Measurements from ENCODE around the gene SPTBN2. TPM values are rescaled to one million over a fixed set of nuclear protein-coding genes. Genes with fewer than 3 reads are reported as not detected.

The SPTBN2 gene
- total and polyA plus RNA-seq, 2 donors (not counting 3 experiments of a cell fraction or from before 2014, with no cell fraction given) = 3.8 to 19.8 TPM

- no peak overlapping the region for H3K4me2 ChIP-seq (ENCODE audit: insufficient read depth, low read length)
- ChIA-PET CTCF (interaction anchor here (1.0 to 1.4 kb wide), 3 partner anchors 10 to 376 kb away, joined by 3 to 4 read pairs (median 3); no protein-coding TSS in a partner anchor), POLR2A (no interaction called here)
- no peak overlapping the region for H3K27ac ChIP-seq (ENCODE audit: insufficient read depth, low read depth, low read length)
- H3K9ac ChIP-seq (replicated peaks; ENCODE audit: extremely low read depth, insufficient read depth, low read length) = no peak overlapping the region
- dilution Hi-C loops (cut with MboI; ENCODE audit: extremely low pct_ligation_motif_present, low sequenced_read_pairs) (no loop called here), intact Hi-C loops (cut with micrococcal nuclease) (no loop called here)
- FAIRE-seq (no peak), DNase-seq (ENCODE audit: low read depth, low spot score) (no peak)
- BruUV-seq (replicated peaks) = no TSS peak
- peaks cover 0 to 2% of the 10 kb centered on the region in 2 experiments for H3K36me3 ChIP-seq (ENCODE audit: control insufficient read depth in 2 of 2, extremely low read depth in 1 of 2, insufficient read depth in 2 of 2, low read length in 2 of 2)
- H3K4me3 ChIP-seq (replicated peaks in 1 of 3; ENCODE audit: insufficient read depth in 1 of 3, low read depth in 1 of 3, low read length in 3 of 3) = no peak overlapping the region
- H3K79me2 ChIP-seq (ENCODE audit: control insufficient read depth, insufficient read depth, low read length) = no peaks in the 10 kb centered on the region
- no peaks in the 10 kb centered on the region for H3K9me1 ChIP-seq (replicated peaks; ENCODE audit: control insufficient read depth, extremely low read depth, insufficient read depth, low read length)
- H3K9me3 ChIP-seq (replicated peaks; ENCODE audit: control insufficient read depth, insufficient read depth, low read length) = no peaks in the 10 kb centered on the region
- H2AFZ ChIP-seq (ENCODE audit: low read depth, low read length) = no peak overlapping the region
- no peaks in the 10 kb centered on the region for H3K27me3 ChIP-seq (ENCODE audit: control insufficient read depth in 2 of 2, insufficient read depth in 2 of 2, low read length in 2 of 2)
- no peaks in the 10 kb centered on the region for H3K4me1 ChIP-seq (ENCODE audit: control insufficient read depth, extremely low read depth, insufficient read depth, low read length)
- TF ChIP-seq POLR2A (IDR thresholded peaks at IDR 0.05; ENCODE audit: low read depth, low read length) = no peak
- TF ChIP-seq GATA2 (IDR thresholded peaks at IDR 0.05; ENCODE audit: insufficient read depth, insufficient read length, low read depth, low read length) = no peak
- no peak for TF ChIP-seq POLR2AphosphoS5 (IDR thresholded peaks at IDR 0.05; ENCODE audit: insufficient read depth, low read depth, low read length)
- TF ChIP-seq FOS (IDR thresholded peaks at IDR 0.05; ENCODE audit: borderline replicate concordance, insufficient read depth, low read length) = no peak
- TF ChIP-seq JUN (IDR thresholded peaks at IDR 0.05; ENCODE audit: borderline replicate concordance, insufficient read depth, insufficient read length, low read depth) = no peak
- TF ChIP-seq MYC (IDR thresholded peaks at IDR 0.05; ENCODE audit: low read depth, low read length) = no peak
- no peak for TF ChIP-seq CTCF (IDR thresholded peaks at IDR 0.05; ENCODE audit: extremely low read depth in 1 of 2, insufficient read depth in 1 of 2, low read depth in 1 of 2, low read length in 2 of 2)
- no peak for TF ChIP-seq EZH2 (IDR thresholded peaks at IDR 0.05; ENCODE audit: borderline replicate concordance, low read depth, low read length, severe bottlenecking)
- TF ChIP-seq MAX (IDR thresholded peaks at IDR 0.05; ENCODE audit: insufficient read depth, insufficient read length) = no peak
- no peaks in the 10 kb centered on the region for H4K20me1 ChIP-seq (replicated peaks; ENCODE audit: control insufficient read depth, extremely low read depth, insufficient read depth, low read length)
These were observed 33.1 kb upstream of the SPTBN2 start for GRCh38 chr11:66762088-66762487.

Measured in endothelial cell of umbilical vein (primary cell).